DND-41 (cell line): ENCODE results near the gene FLAD1.

Experiments used
- EZH2 ChIP-seq: IDR thresholded peaks from 3 replicates; pipeline ENCODE4 v1.6.1; 2012; ENCODE audit warnings: borderline replicate concordance, low read depth, mild to moderate bottlenecking, moderate library complexity, low read length, inconsistent platforms; ENCODE audit not compliant: severe bottlenecking
- TF ChIP-seq, protein P1 (sequence below): IDR thresholded peaks from 2 replicates; pipeline ENCODE4 v1.5.1; 2012; ENCODE audit warnings: borderline replicate concordance, low read length, moderate library complexity, mild to moderate bottlenecking; ENCODE audit not compliant: poor library complexity, severe bottlenecking; ENCODE audit errors: extremely low read depth

GRCh38 chr1:154990276-154990675, 7.1 kb downstream of the FLAD1 start:
- no peak for TF ChIP-seq EZH2
- TF ChIP-seq, protein P1, sequence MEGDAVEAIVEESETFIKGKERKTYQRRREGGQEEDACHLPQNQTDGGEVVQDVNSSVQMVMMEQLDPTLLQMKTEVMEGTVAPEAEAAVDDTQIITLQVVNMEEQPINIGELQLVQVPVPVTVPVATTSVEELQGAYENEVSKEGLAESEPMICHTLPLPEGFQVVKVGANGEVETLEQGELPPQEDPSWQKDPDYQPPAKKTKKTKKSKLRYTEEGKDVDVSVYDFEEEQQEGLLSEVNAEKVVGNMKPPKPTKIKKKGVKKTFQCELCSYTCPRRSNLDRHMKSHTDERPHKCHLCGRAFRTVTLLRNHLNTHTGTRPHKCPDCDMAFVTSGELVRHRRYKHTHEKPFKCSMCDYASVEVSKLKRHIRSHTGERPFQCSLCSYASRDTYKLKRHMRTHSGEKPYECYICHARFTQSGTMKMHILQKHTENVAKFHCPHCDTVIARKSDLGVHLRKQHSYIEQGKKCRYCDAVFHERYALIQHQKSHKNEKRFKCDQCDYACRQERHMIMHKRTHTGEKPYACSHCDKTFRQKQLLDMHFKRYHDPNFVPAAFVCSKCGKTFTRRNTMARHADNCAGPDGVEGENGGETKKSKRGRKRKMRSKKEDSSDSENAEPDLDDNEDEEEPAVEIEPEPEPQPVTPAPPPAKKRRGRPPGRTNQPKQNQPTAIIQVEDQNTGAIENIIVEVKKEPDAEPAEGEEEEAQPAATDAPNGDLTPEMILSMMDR, result no peak
